HG03354 (cell line): ENCODE data around the gene DPEP2NB.
"Not testable (repeated sequence)": the region's sequence is repeated elsewhere in the genome, so short reads cannot be mapped to it uniquely, and the experiment has no call there.

Experiments
- ATAC-seq: cut with Tn5 transposase; IDR thresholded peaks from one replicate; pipeline ENCODE4 v1.9.1; 2021; ENCODE audit warnings: mild to moderate bottlenecking; ENCODE audit not compliant: unreplicated experiment, poor library complexity, severe bottlenecking

DPEP2NB gene, protein sequence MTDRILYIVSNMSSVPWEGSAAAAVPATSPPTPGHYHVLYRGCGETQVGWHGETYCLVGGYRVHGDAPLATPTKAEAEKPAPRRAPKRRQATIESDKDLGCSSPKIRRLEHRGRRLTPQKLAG

DNA sequence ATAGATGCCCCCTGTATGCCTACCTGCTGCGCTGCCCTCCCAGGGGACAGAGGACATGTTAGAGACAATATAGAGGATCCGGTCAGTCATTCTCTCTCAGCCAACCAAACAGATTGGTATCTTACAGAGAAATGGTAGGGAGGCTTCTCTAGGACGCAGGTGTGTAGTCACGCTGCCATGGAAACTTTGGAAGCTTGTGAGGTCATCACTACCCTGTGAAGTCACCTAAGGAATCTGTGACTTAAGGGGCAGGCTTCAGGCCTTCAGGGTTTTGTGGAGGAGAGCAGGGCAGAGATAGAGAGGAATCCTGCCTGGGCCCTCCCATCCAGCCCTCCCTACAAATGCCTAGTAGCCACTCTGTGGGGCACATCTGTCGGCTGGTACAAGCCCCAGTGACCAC lies at the start of gene DPEP2NB:
DPEP2NB (minus strand) TSS at position 231 of the 400 bp plus-strand sequence; CDS start at position 90, 141 bp downstream.
- ATAC-seq, result no peak

DNA sequence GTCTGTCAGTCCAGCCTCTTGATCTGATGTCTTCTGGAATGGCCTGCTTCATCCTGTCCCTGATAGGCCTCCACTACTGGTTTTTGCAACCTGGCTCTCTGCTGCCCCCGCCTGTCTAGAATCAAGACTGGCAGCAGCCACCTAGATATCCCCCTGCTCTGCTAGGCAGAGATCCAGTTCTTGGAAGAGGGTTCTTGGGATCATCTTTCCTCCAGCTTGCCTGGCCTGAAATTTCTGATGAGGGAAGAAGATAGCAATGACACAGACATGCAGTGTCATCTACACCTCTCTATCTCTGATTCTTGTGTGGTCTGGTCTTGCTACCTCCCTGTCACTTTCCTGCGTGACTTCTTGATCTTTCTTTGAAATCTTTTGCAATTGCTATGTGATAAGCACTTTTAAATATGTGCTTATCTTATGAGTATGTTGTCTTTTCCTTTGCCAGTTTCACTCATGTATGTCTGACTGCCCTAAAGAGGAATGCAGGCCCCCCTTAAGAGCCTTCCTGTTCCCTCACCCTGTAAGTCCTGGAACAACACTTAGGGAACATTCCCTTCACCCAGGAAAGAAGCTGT lies 49.2 kb upstream of the DPEP2NB start:
- ATAC-seq, result no peak

DNA sequence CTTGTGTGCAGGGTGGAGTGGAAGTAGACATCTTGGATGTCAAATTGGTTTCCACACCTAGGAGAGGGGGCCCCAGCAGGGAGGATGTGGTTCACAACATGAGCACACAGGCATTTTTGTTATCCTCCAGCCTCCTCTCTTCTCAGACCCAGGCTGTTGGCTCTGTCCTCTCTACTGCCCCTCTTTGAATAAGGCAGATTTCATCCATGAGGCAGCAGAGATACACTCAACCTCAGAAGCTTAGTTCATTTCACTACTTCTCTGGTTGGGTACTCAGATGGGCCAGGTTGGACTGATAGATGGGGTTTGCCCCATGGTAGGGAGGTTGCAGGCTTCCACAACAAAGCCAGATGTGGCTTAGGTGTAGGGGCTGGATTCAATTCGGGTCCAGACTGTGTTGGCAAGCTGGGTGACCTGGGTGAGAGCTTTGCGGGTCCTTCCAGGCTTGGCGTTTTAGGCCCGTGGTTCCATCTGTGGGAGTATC lies 47.2 kb upstream of the DPEP2NB start:
- ATAC-seq, result no peak

DNA sequence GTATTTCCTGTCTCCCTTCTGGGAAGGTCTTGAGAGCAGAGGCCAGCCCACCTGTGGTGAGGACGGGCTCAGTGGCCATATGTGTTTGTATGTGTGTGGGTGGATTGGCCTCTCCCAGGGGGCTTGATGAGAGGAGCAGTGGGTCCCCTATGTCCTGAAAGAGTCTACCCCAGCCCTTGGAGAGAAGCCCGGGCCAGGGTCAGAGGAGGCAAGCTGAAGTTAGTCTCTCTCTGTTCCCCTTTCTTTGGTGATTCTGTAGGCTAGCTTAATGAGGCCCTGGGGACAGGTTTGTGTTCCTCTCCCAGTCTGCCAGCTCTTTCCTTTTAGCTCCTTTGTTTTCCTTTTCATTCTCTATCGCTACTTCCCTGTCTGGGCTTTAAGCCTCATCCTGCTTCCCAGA lies 45.7 kb upstream of the DPEP2NB start:
- no peak for ATAC-seq

DNA sequence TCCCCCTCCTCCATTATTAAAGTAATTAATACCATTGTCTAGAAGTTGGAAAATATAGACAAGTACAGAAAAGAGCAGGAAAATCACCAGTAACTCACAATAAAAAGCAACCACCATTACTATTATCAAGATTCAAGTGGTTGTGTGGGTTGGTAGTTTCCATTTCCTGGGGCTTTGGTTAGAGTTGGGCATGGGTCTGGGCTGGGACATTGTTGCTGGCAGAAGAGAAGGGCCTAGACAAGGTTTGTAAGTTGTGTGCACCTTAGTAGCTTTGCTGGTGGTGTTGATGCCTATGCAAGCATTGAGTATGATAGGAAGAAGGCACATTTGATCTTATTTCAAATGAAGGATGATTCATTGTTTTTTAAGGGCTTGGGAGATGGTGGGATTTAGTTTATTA lies 44.1 kb upstream of the DPEP2NB start:
- ATAC-seq, result no peak

DNA sequence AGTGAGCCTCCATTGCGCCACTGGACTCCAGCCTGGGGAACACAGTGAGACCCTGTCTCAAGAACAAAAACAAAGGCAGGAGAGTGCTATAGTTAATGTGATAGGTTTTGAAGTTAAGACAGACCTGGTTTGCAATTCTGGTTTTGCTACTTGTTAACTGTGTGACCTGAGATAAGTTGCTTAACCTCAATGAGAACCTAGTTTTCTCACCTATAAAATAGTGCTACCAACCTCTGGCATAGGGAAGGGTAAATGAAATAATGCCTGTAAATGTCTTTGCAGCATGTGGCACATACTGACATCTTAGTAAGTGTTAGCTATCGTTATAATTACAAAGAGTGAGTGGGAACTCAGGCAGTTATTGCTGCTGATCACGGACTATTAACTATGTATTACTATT lies 39.7 kb upstream of the DPEP2NB start:
- no peak for ATAC-seq

DNA sequence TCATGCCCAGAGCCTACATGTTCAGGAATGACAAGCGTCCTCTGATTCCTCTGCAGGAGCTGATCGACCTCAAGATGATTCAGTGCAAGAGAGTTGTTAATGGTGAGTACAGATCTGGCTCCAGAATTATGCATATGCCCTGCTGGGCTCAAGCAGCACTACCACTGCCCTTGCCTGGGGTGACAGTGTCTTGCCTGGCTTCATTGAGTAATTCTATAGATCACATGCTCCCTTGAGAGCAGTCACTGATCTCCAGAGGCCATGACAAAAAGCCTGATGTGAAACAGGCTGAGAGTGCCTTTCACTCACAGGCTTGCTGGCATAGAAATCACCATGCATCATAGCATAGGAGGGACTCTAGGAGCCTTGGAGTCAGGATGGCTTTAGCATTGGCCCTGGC lies 33.7 kb upstream of the DPEP2NB start:
- ATAC-seq, result no peak

DNA sequence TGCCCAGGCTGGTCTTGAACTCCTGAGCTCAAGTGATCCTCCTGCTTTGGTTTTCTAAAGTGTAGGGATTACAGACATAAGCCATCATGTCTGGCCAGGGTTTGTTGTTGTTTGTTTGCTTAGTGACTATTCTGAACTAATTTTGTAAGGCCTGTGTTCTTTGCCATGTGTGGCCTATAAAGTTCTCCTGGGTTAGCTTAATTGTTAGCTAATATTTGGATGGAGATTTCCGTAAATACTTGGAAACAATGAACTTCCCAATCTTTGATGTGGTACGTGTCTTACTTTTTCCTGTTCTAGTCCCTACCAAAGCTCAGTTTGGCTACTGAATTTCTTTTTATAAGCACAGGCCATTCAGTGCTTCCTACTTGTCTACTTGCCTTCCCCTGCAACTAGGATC lies 32.3 kb upstream of the DPEP2NB start:
- no peak for ATAC-seq

DNA sequence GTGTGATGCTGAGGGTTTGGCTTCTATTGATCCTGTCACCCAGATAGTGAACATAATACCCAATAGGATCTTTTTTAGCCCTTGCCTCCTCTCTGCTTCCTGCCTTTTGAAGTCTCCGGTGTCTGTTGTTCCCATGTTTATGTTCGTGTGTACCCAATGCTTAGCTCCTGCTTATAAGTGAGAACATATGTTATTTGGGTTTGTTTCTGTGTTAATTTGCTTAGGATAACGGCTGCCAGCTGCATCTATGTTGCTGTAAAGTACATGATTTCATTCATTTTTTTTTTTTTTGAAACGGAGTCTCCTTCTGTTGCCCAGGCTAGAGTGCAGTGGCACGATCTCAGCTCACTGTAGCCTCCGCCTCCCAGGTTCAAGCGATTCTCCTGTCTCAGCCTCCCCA lies 30.4 kb upstream of the DPEP2NB start:
- no peak for ATAC-seq

DNA sequence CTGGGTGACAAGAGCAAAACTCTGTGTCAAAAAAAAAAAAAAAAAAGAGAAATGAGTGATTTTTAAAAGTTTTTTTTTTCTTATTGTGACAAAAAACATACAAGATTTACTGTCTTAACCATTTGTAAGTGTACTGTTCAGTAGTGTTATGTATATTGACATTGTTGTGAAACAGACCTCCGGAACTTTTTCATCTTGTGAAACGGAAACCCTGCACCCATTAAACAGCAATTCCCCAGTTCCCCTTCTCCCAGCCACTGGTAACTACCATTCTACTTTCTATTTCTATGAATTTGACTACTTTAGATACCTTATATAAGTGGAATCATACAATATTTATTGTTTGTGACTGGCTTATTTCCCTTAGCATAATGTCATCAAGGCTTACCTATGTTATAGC lies 26.1 kb upstream of the DPEP2NB start:
- ATAC-seq, result no peak

DNA sequence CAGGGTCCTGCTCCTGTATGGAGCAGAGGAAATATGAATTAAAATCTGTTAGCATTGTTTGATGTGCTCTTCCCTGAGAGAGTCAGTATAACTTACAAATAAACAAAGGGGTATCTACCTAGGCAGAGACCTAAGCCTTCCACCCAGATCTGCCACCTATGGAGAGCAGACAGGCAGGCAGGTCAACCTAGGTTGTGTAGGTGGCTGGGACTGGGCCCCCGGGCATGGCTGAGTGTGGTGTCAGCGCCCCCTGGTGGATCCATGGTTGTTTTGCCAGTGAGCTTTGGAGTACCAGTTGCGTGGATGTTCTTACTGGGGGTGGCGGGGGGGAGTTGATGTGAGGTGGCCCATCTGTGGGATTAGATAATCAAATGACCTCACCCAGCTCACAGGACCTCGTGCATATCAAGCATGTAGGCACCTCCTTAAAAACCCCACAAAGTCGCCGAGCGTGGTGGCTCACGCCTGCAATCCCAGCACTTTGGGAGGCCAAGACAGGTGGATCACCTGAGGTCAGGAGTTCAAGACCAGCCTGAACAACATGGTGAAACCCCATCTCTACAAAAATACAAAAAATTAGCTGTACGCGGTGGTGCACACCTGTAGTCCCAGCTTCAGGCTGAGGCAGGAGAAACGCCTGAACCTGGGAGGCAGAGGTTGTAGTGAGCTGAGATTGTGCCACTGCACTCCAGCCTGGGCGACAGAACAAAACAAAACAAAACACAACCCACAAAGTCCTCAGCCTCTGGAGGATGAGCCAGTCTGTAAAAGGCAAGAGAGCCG lies 25.0 kb upstream of the DPEP2NB start:
- ATAC-seq, result peak; percentile 80

DNA sequence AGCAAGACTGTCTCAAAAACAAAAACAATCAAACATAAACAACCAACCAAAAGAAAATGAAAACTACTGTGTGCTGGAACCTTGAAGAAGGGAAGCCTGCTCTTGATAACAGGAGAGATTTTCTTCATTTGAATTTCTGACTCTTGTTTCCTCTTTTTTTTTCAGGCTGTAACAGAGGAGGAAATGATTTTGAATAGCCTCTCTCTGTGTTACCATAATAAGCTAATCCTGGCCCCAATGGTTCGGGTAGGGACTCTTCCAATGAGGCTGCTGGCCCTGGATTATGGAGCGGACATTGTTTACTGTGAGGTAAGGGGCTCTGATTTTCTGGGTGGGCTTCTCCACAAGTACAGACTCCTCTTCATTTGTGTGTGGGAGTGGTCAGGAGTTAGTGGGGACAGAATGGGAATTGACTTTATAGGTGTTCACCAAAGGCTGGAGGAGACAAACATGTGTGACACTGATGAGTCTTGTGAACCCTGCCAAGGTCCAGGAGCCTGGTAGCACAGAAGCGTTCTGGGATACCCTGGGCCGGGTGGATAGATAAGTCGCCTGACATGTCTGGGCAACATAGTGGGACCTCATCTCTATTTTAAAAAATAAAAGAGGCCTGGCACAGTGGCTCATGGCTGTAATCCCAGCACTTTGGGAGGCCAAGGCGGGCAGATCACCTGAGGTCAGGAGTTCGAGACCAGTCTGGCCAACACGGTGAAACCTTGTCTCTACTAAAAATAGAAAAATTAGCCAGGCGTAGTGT lies 22.3 kb upstream of the DPEP2NB start:
- ATAC-seq, result peak; percentile 33

DNA sequence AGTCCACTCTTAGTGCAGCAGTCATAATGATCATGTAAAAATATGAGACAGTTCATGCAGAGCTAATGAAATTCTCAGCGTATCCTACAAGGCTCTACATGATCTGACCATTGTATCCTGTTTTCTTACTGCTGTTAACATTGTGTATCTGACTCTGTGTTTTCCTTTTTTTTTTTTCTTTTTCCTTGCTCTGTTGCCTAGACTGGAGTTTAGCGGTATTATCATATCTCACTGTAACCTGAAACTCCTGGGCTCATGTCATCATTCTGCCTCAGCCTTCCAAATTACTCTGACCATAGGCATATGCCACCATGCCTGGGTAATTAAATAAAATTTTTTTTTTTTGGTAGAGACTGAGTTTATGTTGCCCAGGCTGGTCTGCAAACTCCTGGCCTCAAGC lies 19.5 kb upstream of the DPEP2NB start:
- ATAC-seq, result no peak

DNA sequence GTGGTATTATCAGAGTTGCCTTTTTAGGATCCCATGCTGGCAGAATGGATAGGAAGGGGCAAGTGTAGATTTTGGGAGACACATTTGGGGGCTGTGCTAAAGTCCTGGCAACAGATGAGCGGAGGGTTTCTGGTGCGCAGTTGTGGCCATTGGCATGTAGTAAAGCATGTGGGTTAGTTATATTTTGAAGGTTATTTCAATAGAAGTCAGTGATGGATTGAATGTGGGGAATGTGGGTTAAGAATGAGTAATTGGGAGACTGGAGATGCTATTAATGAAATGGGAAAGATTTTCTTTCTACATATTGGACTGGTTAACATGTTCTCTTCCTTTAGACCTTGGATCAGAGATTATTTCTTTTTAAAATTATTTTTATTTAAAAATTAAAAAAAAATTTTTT lies 17.4 kb upstream of the DPEP2NB start:
- ATAC-seq, result no peak

DNA sequence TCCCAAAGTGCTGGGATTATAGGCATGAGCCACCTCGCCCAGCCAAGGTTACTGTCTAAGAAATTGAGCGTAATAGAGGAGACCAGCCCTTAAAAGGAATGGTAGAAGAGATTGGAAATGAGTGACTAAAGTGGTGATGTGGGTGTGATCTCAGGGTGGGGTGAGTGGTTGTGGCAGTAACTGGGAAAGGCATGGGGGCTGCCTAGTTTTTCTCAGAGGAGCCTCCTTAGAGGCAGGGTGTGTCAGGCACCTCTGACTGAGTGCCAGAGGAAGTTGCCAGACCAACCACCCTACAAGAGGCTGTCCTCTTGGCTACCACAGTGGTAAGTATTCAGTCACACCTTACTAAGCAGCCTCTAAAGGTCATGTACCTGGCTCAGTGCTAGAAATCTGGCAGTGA lies 16.2 kb upstream of the DPEP2NB start:
- ATAC-seq, result no peak

DNA sequence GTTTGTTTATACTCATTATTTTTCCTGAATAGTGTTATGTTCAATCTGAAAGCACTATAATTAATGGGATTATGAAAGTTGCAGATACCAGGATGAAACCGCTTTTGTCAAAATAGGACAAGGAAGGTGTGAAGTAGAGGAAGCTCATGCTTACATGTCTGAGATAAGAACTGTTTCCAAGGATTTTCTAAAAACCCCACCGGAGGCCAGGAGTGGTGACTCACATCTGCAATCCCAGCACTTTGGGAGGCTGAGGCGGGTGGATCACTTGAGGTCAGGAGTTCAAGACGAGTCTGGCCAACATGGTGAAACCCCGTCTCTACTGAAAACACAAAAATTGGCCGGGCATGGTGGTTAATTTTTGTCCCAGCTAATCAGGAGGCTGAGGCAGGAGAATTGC lies 14.4 kb upstream of the DPEP2NB start:
- not testable (repeated sequence) for ATAC-seq

DNA sequence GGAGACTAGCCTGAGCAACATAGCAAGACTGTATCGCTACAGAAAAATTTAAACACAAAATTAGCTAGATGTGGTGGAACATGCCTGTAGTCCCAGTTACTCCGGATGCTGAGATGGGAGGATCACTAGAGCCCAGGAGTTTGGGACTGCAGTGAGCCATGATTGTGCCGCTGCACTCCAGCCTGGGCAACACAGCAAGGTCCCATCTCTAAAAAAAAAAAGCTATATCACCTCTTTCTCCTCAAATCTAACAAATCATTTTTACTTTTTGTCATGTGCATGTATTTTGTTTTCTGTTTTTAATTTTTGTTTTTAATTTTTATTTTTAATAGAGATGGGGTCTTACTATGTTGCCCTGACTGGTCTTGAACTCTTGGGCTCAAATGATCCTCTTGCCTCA lies 13.3 kb upstream of the DPEP2NB start:
- ATAC-seq, result no peak

DNA sequence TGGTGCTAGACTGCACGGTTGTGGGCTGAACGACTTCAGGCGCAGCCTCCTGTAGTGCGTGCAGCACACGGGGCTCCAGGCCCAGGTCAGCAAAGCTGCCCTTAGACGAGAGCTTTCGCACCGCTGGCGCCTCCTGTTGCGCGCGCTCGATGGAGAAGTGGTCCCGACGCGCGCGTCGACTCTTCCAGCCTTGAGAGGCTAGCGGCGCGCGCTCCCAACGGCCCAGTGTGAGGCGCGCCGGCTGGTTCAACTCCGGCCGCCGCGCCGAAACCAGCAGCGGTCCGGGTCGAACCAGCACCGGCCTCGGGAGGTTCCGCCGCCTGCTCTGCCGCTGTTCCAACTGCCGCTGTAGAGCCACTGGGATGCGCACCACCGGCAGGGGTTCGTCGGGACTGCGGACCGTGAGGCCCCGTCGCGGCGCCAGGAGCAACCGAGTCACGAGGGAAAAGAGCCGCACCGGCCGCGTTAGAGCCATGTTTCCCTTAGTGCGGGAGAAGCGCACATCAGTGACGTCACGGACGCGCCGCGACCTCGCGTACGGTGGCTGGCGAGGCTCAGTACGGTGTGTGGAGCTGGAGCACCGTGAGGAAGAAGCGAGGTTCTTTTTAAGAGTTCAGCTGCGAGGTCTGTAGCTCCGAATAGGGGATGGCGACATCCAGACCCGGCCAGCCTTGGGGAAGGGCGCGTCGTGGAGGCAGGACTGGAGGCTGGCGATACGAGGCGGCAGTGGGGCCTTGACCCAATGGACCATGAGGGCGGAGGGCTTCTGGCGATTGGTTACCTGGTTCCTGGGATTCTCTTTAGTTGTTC lies 7.2 kb upstream of the DPEP2NB start, which contains the start of the genes DDX28 and DUS2:
DDX28 (minus strand) TSS at position 505 of the 810 bp plus-strand sequence; CDS start at position 475, 30 bp downstream.
DUS2 (plus strand) TSS at position 557 of the 810 bp plus-strand sequence. CDS start 14,740 bp downstream, outside the sequence.
- ATAC-seq, result peak; percentile 84

DNA sequence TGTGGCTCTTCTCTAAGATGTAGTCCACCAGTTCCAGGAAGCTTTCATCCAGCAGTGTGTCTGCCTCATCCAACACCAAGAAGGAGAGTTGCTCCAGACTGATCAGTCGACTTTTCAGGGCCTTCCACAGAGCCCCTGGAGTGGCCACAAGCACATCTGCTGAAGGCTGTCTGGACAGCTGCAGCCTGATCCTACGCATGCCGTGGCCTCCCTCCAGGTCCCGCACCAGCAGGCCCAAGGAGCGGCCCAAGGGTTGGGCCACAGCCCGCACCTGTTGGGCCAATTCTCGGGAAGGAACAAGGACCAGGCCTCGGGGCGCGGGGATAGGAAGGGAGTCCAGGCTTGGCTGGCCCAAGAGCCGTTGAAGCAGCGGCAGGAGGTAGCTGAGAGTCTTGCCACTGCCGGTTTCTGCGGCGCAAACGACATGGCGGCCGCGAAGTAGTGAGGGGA lies 6.6 kb upstream of the DPEP2NB start:
- no peak for ATAC-seq
